T-helper 2 cell treated with Interferon-gamma antibody and Interleukin-4, amounts not matched to agents 5 μg/mL and 100 μg/mL, for 36 hours (primary cell): ENCODE measurements around the gene UXS1.
"Not testable (repeated sequence)": the region's sequence is repeated elsewhere in the genome, so short reads cannot be mapped to it uniquely, and the experiment has no call there.

Experiments used
- DNase-seq: peaks from one replicate; pipeline ENCODE4 v3.0.0; 2021; ENCODE audit warnings: low spot score
- H3K27ac Mint-ChIP-seq: one replicate; pipeline ENCODE4 v1.8.0; 2021; ENCODE audit warnings: mild to moderate bottlenecking, mixed read lengths
- H3K27me3 Mint-ChIP-seq: one replicate; pipeline ENCODE4 v1.8.0; 2021; ENCODE audit warnings: low read depth, mixed read lengths
- H3K36me3 Mint-ChIP-seq: one replicate; pipeline ENCODE4 v1.8.0; 2021; ENCODE audit warnings: low read depth, mixed read lengths
- H3K4me1 Mint-ChIP-seq: one replicate; pipeline ENCODE4 v1.8.0; 2021; ENCODE audit warnings: low read depth, mixed read lengths
- H3K4me3 Mint-ChIP-seq: one replicate; pipeline ENCODE4 v1.8.0; 2022; ENCODE audit warnings: mild to moderate bottlenecking, moderate library complexity, mixed read lengths
- H3K9me3 Mint-ChIP-seq: one replicate; pipeline ENCODE4 v1.8.0; 2021; ENCODE audit warnings: mixed read lengths

The UXS1 gene

GRCh38 chr2:106193977-106194778, at the start of gene UXS1:
TSS of gene UXS1 (minus strand) at chr2:106194301. CDS start at chr2:106194241, 60 bp downstream.
- H3K4me3 Mint-ChIP-seq: peak within 1 kb of the TSS; percentile 88
- H3K9me3 Mint-ChIP-seq: no peaks in the 10 kb centered on the region
- DNase-seq: peak; percentile 97
- H3K27ac Mint-ChIP-seq: peak within 1 kb of the TSS; percentile 80
- peaks cover 12% of the 10 kb centered on the region for H3K36me3 Mint-ChIP-seq
- peaks cover 4% of the 10 kb centered on the region for H3K27me3 Mint-ChIP-seq
- peaks cover 35% of the 10 kb centered on the region for H3K4me1 Mint-ChIP-seq

DNA sequence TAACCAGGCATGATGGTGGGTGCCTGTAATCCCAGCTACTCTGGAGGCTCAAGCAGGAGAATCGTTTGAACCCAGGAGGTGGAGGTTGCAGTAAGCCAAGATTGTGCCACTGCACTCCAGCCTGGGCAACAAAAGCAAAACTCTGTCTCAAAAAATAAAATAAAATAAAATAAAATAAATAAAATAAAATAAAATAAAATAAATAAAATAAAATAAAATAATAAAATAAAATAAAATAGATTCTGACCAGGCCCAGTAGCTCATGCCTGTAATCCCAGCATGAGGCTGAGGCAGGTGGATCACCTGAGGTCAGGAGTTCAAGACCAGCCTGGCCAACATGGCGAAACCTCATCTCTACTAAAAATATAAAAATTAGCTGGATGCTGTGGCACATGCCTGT, 45.4 kb upstream of the UXS1 start:
- not testable (repeated sequence) for DNase-seq, H3K27me3 Mint-ChIP-seq, H3K27ac Mint-ChIP-seq, H3K4me3 Mint-ChIP-seq, H3K4me1 Mint-ChIP-seq, H3K36me3 Mint-ChIP-seq
- peaks cover 32% of the 10 kb centered on the region for H3K9me3 Mint-ChIP-seq

- not testable (repeated sequence) for H3K4me1 Mint-ChIP-seq, H3K27ac Mint-ChIP-seq, H3K27me3 Mint-ChIP-seq, H3K4me3 Mint-ChIP-seq, H3K36me3 Mint-ChIP-seq, DNase-seq
- H3K9me3 Mint-ChIP-seq: peaks cover 37% of the 10 kb centered on the region
Measured at GRCh38 chr2:106235392-106235791, 41.3 kb upstream of the UXS1 start.

- peaks cover 37% of the 10 kb centered on the region for H3K9me3 Mint-ChIP-seq
- no peaks in the 10 kb centered on the region for H3K4me1 Mint-ChIP-seq
- no peak overlapping the region for H3K4me3 Mint-ChIP-seq
- no peak overlapping the region for H3K27ac Mint-ChIP-seq
- no peak for DNase-seq
- peaks cover 2% of the 10 kb centered on the region for H3K27me3 Mint-ChIP-seq
- peaks cover 4% of the 10 kb centered on the region for H3K36me3 Mint-ChIP-seq
Measured at GRCh38 chr2:106233350-106233706, 39.2 kb upstream of the UXS1 start.

DNA sequence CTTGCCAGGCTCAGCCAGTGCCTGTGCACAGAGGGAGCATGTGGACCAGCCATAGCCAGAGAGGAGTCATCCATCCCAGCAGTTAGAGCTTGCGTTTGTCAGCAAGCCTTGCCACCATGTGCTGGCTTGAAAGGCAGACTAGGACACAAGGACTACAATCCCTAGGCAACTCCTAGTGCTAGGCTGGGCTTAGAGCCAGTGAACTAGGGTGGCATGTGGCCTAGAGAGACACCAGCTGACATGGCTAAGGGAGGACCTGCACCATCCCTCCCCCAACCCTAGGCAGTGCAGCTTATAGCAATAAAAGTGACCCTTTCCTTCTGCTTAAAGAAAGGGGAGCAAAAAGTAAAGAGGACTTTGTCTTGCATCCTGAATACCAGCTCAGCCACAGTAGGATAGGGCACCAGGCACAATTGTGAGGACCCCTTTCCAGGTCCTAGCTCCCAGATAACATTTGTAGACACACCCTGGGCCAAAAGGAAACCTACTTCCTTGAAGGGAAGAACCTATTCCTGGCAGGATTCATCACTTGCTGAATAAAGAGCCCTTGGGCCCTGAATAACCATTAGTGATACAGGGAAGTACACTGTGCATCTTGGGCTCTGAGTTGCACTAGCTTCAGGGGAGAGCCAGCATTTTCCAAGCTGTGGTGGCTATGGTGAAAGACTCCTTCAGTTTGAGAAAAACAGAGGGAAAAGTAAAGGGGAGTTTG, 38.7 kb upstream of the UXS1 start:
- Mint-ChIP-seq H3K27ac (no peak overlapping the region), H3K4me3 (no peak overlapping the region), H3K36me3 (peaks cover 4% of the 10 kb centered on the region)

DNA sequence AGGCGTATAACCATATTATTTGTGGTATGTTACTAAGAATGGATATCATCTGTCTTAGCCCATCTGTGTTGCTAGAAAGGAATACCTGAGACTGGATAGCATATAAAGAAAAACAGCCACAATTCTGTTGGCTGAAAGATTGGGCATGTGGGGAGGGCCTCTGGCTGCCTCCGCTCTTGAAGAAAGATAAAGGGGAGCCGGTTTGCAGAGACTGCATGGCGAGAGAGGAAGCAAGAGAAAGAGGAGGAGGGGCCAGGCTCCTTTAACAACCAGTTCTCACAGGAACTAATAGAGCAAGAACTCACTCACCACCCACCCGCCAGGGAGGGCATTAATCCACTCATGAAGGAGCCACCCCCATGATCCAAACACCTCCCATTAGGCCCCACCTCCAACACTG, 29.2 kb upstream of the UXS1 start:
- H3K27ac Mint-ChIP-seq: no peak overlapping the region
- no peak overlapping the region for H3K4me3 Mint-ChIP-seq
- H3K9me3 Mint-ChIP-seq: no peaks in the 10 kb centered on the region
- DNase-seq: no peak
- no peaks in the 10 kb centered on the region for H3K36me3 Mint-ChIP-seq
- no peaks in the 10 kb centered on the region for H3K4me1 Mint-ChIP-seq
- peaks cover 7% of the 10 kb centered on the region for H3K27me3 Mint-ChIP-seq

More for the DNA sequence above, 38.7 kb upstream of the UXS1 start:
- DNase-seq: no peak
- no peaks in the 10 kb centered on the region for H3K4me1 Mint-ChIP-seq
- peaks cover 37% of the 10 kb centered on the region for H3K9me3 Mint-ChIP-seq
- H3K27me3 Mint-ChIP-seq: peaks cover 2% of the 10 kb centered on the region

- H3K36me3 Mint-ChIP-seq, DNase-seq, H3K27ac Mint-ChIP-seq, H3K4me1 Mint-ChIP-seq, H3K4me3 Mint-ChIP-seq, H3K9me3 Mint-ChIP-seq: not testable (repeated sequence)
- peaks cover 10% of the 10 kb centered on the region for H3K27me3 Mint-ChIP-seq
Measured at GRCh38 chr2:106222057-106222456, 28.0 kb upstream of the UXS1 start.

DNA sequence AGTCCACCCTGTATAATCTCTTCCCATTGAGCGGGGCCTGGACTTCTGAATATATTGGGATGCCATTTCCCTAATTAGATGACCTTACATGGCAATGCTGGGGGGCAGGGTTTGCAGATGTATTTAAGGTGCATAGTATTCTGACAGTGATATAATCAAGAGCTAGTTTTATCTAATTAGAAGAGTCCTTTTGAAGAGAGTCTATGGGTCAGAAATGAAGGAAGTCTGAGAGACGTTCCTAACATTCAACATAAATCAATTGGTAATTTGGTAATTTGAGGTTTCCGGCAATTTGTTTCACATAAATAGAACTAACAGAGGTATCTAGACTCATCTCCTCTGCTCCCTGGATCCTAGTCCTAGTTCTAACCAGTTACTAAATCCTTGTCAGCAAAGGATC, 25.7 kb upstream of the UXS1 start:
- Mint-ChIP-seq H3K9me3 (no peaks in the 10 kb centered on the region), H3K27ac (no peak overlapping the region), H3K27me3 (peaks cover 19% of the 10 kb centered on the region), H3K4me1 (peaks cover 3% of the 10 kb centered on the region), H3K4me3 (no peak overlapping the region), H3K36me3 (no peaks in the 10 kb centered on the region)
- DNase-seq: no peak

- H3K9me3 Mint-ChIP-seq, DNase-seq, H3K4me3 Mint-ChIP-seq, H3K36me3 Mint-ChIP-seq, H3K4me1 Mint-ChIP-seq, H3K27ac Mint-ChIP-seq: not testable (repeated sequence)
- H3K27me3 Mint-ChIP-seq: peaks cover 19% of the 10 kb centered on the region
Measured at GRCh38 chr2:106219157-106219556, 25.1 kb upstream of the UXS1 start.

DNA sequence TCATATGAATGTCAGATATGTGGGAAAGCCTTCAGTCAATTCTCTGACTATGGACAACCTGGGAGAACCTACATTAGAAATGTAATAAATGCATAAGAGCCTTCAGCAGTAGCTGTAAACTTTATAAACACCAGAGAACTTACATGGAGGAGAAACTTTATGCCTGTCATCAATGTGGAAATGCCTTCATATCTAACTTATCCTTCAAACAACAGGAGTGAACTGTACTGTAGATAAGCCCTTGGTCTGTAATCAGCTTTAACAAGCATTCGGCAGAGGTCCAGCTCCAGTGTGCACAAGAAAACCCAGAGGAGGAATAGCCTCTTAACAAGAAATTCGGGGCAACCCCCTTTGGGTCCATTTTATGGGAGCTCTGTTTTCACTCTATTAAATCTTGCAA, 14.8 kb upstream of the UXS1 start:
- H3K4me1 Mint-ChIP-seq: peaks cover 6% of the 10 kb centered on the region
- peaks cover 20% of the 10 kb centered on the region for H3K27me3 Mint-ChIP-seq
- no peak overlapping the region for H3K27ac Mint-ChIP-seq
- H3K4me3 Mint-ChIP-seq: no peak overlapping the region
- no peak for DNase-seq
- H3K36me3 Mint-ChIP-seq: no peaks in the 10 kb centered on the region
- H3K9me3 Mint-ChIP-seq: peaks cover 8% of the 10 kb centered on the region

DNA sequence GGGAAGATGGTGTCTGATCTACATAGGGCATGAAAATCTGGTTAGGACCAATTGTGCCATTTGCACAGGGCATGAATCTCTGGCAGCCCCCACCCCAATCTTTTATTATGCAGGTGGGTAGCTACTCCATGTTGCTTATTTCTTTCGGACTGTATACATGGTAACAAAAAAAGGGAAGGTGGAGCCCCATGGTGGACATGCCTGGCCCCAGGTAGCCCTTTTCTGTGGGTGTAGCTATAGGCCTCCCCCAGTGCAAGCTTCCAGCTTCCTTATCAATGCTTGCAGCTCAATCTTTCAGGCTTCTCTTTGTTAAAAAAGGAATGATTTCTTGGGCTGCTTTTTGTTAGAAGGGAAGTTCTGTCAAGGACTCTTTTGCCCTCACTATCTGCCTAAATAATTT, 14.3 kb upstream of the UXS1 start:
- Mint-ChIP-seq H3K27me3 (peaks cover 25% of the 10 kb centered on the region), H3K27ac (no peak overlapping the region), H3K36me3 (no peaks in the 10 kb centered on the region), H3K9me3 (peaks cover 8% of the 10 kb centered on the region), H3K4me1 (peaks cover 6% of the 10 kb centered on the region), H3K4me3 (no peak overlapping the region)
- DNase-seq: no peak

GRCh38 chr2:106207246-106207645, 13.1 kb upstream of the UXS1 start:
- Mint-ChIP-seq H3K9me3 (peaks cover 8% of the 10 kb centered on the region), H3K27me3 (peaks cover 30% of the 10 kb centered on the region), H3K4me1 (peaks cover 6% of the 10 kb centered on the region), H3K27ac (no peak overlapping the region), H3K36me3 (no peaks in the 10 kb centered on the region), H3K4me3 (no peak overlapping the region)
- DNase-seq: no peak

DNA sequence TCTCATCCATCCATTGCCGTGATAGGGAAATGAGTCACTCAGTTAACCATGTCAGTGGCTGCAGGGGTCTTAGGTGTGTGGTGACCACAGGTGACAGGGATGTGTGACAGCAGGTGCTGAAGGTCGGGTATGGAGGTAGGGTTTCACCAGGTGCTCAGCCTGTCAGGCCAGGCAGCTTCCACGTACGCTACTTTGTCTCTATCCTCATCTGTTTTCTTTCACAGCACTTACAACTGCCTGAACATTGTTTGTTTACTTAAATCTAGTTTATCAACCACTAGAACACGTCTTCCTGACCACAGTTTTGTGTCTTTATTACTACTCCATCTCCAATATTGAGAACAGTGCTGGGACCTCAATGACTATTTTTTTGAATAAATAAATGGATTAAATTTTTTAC, 11.4 kb upstream of the UXS1 start:
- DNase-seq: no peak
- Mint-ChIP-seq H3K4me1 (peaks cover 6% of the 10 kb centered on the region), H3K9me3 (peaks cover 8% of the 10 kb centered on the region), H3K27ac (no peak overlapping the region), H3K27me3 (peaks cover 36% of the 10 kb centered on the region), H3K36me3 (no peaks in the 10 kb centered on the region), H3K4me3 (no peak overlapping the region)

DNA sequence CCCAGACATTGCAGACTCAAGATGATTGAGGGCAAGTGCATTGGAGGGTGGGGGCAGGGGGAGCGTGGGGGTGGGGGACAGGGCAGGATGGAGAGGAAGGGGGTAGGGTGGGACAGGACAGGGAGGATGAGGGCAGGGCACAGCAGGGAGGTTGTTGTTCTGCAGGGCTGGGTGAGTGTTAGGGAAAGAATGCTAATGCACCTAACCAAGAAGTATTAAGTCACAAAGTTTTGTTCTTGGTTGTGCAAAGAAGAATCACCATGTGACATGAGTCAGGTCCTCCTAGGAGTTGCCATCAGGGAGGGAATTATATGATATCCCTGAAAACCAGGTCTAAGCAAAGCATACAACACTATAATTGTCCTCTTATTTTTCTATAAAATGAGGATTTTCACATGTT, 10.4 kb upstream of the UXS1 start:
- DNase-seq, H3K9me3 Mint-ChIP-seq, H3K27ac Mint-ChIP-seq, H3K36me3 Mint-ChIP-seq, H3K4me1 Mint-ChIP-seq, H3K4me3 Mint-ChIP-seq: not testable (repeated sequence)
- peaks cover 40% of the 10 kb centered on the region for H3K27me3 Mint-ChIP-seq
